GDM1 (cell line): ENCODE results near the gene FGF1.
A peak's percentile ranks its signal among the peaks of the same experiment; 100 is the strongest.

Experiments
- DNase-seq: peaks from one replicate; lab custom pipeline; 2025; lab: John Stamatoyannopoulos, UW

Gene FGF1

DNA sequence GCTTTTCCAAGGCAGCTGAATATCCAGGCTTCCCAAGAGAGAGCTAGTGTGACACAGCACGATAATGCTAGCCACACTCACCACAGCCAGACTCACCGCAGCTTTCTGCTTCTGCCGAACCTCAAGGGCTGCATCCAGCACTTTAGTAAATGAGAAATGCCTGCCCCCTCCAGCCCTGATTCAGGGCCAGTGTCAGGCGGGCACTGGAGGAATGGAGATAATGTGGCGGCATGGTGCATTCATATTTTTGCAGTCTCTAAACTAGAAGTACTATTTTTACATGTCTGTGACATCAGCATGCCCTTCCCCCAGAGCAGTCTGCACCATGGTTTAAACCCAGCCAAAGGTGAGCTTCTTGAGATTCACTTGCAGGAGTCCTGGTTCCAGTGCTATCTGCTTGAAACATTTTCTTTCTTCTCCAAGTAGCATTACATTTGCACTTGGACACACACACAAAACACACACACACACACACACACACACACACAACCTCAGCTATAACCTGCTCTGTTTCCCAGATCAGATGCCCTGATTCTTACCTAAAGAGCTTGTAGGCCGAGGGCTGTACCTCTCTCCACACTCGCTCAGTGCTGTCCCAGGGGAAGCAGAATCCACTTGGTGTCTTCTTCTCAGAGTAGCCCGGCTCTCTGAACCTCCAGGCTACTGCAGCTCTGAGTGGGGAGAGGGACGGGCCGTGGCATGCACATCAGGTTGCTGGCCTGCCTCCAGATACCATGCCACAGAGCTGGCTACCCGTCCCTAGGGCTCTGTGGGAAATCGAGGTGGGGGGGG is at the start of gene FGF1:
TSS of gene FGF1 (minus strand) at position 673 of the 792 bp plus-strand sequence. CDS start 71,963 bp downstream, outside the sequence.
- DNase-seq: no peak

GRCh38 chr5:142727735-142728047 is 41.8 kb upstream of the FGF1 start:
- DNase-seq: no peak

- no peak for DNase-seq
Measured at GRCh38 chr5:142726188-142726731, 40.4 kb upstream of the FGF1 start.

DNA sequence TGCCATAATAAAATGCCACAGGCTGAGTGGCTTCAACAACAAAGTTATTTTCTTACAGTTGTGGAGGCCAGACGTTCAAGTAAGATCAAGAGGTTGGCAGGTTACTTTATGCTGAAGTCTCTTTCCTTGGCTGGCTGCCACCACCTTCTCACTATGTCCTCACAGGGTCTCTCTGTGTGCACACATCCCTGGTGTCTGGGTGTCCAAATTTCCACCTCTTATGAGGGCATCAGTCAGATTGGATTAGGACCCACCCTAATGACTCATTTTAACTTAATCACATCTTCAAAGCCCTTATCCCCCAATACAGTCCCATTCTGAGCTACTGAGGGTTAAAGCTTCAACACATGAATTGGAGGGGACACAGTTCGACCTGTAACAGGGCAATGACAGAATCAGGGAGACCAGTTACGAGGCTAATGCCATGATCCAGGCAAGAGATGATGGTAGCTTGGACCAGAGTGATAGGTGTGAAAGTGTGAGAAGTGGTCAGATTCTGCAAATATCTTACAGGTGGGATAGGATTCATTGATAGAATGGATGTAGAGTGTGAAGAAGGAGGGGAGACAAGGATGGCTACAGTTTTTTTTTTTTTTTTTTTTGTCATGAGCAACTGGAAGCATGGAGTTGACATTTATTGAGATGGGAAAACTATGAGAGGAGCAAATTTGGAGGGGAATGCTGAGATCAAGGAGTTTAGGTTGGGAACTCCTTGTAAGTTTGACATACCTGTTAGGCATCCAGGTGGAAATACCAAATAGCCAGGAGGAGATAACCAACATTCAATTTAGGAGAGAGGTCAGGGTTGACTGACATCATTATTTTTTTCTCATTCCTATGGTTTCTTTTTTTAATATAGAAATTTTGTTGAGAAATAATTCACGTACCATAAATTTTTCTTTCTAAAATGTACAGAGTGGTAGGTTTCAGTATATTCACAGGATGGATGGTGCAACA is 39.6 kb upstream of the FGF1 start:
- no peak for DNase-seq

- DNase-seq: no peak
Measured at GRCh38 chr5:142724821-142725220, 38.9 kb upstream of the FGF1 start.

- DNase-seq: no peak
Measured at GRCh38 chr5:142722896-142723295, 37.0 kb upstream of the FGF1 start.

GRCh38 chr5:142722146-142722545 is 36.3 kb upstream of the FGF1 start:
- no peak for DNase-seq

- DNase-seq: no peak
Measured at GRCh38 chr5:142720641-142721271, 34.9 kb upstream of the FGF1 start.

- no peak for DNase-seq
Measured at GRCh38 chr5:142719836-142720370, 34.0 kb upstream of the FGF1 start.

DNA sequence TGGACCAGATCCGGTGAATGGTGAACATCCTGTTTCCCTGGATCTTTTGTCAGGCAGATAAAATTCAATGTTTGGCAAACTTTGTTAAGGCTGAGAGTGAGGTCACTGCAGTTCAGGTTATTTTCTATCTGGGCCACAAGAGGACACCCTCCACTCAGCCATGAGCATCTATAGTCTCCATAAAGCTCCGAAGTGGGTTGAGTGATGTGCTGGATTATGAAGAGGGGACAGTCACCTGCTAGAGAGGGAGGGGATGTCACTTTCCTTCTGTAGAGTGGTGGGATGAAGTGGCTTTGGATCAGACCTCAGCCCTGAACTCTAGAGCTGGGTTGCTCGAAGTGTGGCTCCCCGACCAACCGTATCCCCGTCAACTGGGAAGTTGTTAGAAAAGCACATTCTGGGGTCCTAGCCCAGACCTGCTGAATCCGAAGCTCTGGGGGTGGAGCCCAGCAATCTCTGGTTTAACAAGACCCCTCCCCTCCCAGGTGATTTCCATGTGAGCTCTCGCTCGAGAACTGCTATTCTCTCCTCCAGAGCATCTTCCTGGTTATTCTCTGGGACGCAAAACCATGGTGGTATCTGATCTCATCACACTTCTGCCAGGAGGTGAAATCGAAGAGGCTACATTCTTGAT is 31.8 kb upstream of the FGF1 start:
- peak; percentile 47 for DNase-seq

DNA sequence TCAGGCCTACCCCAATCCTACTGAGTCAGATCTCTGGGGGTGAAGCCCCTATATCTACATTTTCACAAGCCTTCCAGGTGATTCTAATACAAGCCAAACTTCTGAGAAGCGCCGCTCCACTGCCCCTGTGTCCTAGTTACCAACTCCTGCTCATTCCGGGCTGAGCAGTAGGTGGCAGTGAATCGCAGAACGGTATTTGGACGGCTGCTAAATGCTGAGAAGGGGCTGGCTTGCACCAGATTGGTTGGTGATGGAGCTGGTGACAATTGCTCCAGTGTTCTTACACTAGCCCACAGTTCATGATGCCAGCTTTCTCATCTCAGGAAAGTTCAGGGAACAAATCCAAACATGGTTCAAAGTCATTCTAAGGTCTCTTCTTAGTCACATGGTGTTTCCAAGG is 31.1 kb upstream of the FGF1 start:
- DNase-seq: peak; percentile 13

GRCh38 chr5:142715291-142715690 is 29.4 kb upstream of the FGF1 start:
- no peak for DNase-seq

DNA sequence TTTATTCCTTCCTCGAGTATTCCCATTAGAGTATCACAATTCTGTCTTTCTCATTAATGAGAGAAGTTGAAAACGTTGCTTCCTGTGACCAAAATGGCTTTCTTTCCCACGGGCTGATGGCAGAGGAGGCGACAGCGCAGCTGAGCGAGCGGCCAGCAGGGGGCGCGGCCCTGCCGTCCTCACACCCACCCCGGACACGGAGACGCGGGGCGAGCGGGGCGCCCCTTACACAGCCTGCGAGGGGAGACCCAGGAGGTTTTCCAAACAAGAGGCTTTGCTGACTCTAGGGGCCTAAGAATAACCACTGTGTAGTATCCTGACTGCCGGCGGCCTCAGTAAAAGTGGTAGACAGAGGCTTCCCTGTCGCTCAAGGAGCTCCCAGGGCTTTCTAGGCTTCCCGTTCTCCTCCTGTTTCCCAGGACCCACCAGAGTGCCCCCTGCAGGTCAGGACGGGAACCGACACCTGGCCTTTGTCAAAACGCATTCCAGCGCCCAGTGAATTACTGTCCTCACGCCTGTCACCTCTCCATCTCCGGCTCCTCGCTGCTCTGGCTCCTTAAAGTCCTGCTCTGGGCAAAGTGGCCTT is 27.3 kb upstream of the FGF1 start:
- peak; percentile 83 for DNase-seq

- DNase-seq: no peak
Measured at GRCh38 chr5:142703153-142703552, 17.3 kb upstream of the FGF1 start.

DNA sequence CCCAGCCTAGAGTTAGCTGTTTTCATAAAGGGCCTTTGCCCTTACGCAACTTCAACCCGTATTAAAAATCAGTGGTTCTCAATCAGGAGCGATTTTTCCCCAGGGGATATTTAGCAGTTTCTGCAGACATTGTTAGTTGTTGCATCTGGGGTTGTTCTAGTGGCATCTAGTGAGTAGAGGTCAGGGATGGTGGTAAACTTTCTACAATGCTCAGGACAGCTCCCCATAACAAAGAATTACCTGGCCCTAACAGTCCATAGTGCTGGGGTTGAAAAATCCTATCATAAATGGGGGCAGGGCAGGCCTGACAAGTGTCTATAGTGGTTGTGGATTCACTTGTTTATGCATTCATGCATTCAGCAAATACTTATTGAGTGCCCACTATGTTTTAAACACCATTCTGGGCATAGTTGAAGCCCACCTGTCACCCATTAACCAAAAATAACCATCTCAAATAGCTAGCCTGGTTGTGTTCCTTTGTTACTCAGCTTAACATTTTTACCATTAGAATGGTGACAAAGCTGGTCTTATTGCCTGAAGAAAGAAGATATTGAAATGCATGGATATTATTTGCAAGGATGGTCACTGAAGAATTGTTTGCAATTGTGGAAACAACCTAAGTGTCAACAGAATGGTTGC is 15.9 kb upstream of the FGF1 start:
- DNase-seq: no peak

- DNase-seq: no peak
Measured at GRCh38 chr5:142700566-142700965, 14.7 kb upstream of the FGF1 start.

- peak; percentile 72 for DNase-seq
Measured at GRCh38 chr5:142699184-142699720, 13.4 kb upstream of the FGF1 start.

DNA sequence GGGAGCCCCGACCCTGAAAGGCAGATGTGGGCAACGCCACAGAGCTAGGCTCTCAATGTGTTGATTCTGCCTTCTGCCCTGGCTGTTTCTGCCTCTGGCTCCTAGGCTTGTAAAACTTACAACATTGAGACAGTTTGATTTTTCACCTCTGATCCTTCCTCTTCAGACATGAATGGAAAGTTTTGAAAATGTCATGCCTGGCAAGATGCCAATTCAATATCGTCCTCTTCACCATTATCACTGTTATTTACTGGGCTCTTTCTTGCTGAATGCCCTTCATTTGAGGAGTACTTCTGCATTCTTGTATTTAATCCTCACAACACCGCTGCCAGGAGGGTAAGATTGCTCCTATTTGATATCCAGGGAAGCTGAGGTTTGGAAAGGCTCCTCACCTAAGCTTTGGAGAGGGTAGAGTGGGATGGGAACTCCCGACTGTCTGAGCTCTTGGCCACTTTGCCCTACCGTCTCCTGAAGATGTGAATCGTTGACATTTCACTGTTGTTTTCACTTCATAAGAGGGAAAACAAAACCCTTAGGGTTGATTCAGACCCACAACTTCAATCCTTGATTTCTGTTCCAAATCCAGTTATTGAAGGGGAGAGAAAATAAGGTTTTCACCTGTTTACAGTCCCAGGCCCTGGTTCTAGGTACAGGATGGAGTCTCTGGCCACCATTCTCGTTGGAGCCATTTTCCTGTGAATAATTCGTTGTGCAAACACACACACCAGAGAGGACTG is 12.7 kb upstream of the FGF1 start:
- DNase-seq: no peak

DNA sequence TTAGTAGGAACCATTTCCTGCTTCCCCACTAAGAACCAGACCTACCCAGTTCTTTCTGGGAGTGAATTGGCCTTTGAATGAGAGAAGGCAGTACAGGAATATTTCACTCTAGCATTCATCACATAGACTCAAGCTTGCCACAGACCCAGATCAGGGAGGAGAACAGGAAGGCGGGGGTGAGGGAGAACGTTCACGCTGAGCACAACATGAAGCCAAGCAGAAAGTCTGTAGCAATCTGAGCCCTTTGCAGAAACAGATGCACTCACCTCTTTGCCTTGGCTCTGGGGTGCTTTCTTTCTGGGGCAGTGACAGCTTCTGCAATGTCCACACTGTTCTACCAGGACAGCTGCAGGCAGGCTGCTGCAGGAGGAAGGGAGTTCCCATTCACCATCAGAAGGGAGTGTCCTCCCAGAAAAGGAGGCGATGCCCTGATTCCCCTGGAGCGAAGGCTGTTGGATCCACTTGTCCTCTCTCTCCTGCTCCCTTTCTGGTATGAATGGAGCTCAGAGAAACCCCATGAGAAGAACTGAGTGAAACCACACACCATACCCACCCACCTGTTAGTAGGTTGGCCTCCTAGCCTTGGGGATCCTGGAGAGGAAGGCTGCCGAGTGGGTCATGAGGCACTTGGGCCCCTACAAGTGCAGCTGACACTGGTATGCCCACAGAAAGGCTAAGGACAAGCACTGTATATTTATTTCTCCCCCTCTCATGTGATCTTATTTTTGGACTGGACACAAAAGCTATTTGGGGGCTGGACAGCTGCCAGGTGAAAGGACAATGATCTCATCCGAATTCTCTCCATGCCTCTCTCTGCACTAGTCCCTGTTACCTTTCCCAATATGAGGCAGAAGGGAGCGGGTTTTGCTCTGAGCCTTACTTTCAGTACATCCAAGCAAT is 11.7 kb upstream of the FGF1 start:
- no peak for DNase-seq
